Measurements from ENCODE around the gene XIRP2. TPM values are rescaled to one million over a fixed set of nuclear protein-coding genes. Genes with fewer than 3 reads are reported as not detected.

The XIRP2 gene, protein sequence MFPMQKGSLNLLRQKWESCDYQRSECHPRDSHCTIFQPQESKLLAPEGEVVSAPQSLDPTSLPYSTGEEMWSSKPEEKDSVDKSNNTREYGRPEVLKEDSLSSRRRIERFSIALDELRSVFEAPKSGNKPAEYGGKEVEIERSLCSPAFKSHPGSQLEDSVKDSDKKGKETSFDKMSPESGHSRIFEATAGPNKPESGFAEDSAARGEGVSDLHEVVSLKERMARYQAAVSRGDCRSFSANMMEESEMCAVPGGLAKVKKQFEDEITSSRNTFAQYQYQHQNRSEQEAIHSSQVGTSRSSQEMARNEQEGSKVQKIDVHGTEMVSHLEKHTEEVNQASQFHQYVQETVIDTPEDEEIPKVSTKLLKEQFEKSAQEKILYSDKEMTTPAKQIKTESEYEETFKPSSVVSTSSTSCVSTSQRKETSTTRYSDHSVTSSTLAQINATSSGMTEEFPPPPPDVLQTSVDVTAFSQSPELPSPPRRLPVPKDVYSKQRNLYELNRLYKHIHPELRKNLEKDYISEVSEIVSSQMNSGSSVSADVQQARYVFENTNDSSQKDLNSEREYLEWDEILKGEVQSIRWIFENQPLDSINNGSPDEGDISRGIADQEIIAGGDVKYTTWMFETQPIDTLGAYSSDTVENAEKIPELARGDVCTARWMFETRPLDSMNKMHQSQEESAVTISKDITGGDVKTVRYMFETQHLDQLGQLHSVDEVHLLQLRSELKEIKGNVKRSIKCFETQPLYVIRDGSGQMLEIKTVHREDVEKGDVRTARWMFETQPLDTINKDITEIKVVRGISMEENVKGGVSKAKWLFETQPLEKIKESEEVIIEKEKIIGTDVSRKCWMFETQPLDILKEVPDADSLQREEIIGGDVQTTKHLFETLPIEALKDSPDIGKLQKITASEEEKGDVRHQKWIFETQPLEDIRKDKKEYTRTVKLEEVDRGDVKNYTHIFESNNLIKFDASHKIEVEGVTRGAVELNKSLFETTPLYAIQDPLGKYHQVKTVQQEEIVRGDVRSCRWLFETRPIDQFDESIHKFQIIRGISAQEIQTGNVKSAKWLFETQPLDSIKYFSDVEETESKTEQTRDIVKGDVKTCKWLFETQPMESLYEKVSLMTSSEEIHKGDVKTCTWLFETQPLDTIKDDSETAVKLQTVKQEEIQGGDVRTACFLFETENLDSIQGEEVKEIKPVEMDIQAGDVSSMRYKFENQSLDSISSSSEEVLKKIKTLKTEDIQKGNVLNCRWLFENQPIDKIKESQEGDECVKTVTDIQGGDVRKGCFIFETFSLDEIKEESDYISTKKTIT (N-terminal part only)
- polyA plus RNA-seq (ENCODE audit: insufficient read length in 10 of 10), result 100 to 1,000 TPM in 9 of 10 donors, 10 to 100 TPM in 1; 51.3 to 222 (median 160) TPM
- long read RNA-seq, donor 1, partial matches to known transcripts, result 45 of 45 reads
- long read RNA-seq, donor 1, other reads (novel, unspliced or antisense), result 0 of 45 reads
- long read RNA-seq, donor 2, partial matches to known transcripts, result 77 of 78 reads
- long read RNA-seq, donor 2, other reads (novel, unspliced or antisense), result 0 of 78 reads
- long read RNA-seq, donor 3, result 0 reads
- long read RNA-seq, donor 4, partial matches to known transcripts, result 21 of 23 reads
- long read RNA-seq, donor 4, other reads (novel, unspliced or antisense), result 0 of 23 reads
- long read RNA-seq, donor 5, partial matches to known transcripts, result 31 of 32 reads
- long read RNA-seq, donor 5, other reads (novel, unspliced or antisense), result 0 of 32 reads
- long read RNA-seq, donor 6, partial matches to known transcripts, result 73 of 74 reads
- long read RNA-seq, donor 6, other reads (novel, unspliced or antisense), result 0 of 74 reads
- long read RNA-seq, donor 7, partial matches to known transcripts, result 20 of 21 reads
- long read RNA-seq, donor 7, other reads (novel, unspliced or antisense), result 0 of 21 reads
- long read RNA-seq, donor 8, partial matches to known transcripts, result 5 of 5 reads
- long read RNA-seq, donor 8, other reads (novel, unspliced or antisense), result 0 of 5 reads
- long read RNA-seq, donor 9, result 0 reads

DNA sequence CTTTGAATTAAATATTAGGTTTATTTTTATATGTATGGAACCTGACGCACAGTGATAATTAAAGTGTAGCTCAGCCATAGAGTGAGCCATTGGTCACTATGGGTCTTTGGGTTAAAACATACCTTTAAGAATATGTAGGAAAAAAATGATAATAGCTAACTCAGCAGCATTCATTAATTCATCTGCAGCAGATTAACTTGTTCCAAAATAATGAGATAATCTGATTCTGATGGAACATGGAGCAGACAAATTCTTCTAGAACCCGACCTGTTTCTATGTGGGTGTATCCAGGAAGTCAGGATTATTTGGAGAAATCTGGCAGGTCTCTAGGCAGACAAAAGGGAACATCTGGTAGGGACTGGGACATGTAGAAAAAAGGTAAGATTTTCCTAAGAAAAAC, at the start of gene XIRP2:
Gene XIRP2 (plus strand): TSS at position 301 of the 400 bp plus-strand sequence. CDS start 15,003 bp downstream, outside the sequence.
- DNase-seq, result no peak

DNA sequence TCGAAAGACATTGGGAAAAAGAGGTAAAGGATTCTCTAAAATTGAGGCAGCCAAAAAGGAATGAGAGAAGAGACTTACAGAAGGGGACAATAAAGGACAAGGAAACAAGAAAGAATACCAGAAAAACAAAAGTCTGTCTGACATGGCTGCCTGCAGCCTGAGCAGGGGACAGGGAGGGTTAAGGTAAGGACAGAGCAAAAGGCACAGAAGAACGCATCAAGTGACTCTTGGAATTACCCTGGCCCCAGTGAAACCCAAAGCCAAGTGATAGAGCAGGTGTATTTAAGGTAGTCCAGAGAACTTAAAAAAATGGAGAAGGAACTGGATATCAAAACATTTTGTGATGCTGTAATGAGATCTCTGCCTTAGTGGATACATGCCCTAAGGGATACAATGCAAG, 47.1 kb upstream of the XIRP2 start:
- no peak for DNase-seq

DNA sequence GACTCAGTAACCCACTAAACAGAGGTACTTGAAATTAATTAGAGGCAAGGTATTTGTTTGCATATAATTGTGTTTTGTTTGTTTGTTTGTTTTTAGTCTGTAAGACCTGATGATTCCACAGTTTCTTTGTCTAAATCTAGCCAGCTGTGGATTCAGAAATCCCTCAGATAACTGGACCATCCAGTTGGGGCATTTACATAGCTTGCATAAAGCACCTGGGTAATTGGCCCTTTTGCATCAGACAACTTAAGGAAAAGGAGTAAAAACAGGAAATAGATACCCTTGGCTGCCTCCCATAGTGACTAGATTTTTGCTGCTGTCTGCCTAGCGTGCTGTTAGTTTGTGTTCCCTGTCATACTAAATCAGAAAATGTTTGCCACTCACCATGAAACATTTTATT, 46.6 kb upstream of the XIRP2 start:
- no peak for DNase-seq

DNA sequence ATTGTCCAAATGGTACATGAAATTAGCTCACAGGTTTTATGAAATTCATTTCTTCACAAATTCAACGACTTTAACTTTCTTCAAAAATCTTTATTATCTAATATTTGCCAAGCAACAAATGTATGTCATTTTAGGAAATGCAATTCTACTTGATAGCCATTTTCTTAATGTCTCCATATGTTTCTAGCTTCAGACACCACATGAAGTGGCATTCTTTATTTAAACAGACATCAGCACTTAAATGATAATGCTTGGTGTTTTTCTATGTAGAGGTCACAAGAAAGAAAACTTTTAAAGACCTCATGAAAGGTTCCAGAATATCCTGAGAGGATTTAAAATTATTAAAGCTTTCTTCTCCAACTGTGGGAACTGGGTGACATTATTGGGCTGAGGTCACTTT, 44.2 kb upstream of the XIRP2 start:
- no peak for DNase-seq

DNA sequence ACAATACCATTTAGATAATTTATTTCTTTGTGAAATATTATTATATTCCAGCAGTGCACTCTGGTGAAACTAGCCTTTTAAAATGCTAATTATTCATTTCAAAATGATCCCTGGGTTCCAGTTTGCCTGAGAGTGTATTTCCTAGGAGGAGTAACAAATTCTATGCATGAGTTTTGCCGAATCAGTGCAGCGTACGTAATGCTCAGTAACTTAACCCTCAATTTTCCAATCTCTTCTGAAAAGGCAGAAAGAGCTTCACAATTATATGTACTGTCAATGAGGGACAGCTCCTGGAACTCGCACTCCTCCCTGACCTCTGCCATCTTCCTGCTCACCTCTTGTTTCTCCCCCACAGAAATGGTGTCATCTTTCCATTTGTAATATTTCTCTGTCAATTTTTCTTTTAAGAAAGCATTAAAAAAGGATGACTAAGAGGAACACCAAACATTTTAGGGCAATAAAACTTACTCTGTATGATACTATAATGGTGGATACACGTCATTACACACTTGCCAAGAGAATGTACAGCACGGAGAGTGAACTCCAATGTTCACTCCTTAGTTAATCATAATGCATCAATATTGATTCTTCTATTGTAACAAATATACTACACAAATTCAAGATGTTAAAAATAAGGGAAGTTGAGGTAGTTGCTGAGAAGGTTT, 25.7 kb upstream of the XIRP2 start:
- DNase-seq, result no peak

DNA sequence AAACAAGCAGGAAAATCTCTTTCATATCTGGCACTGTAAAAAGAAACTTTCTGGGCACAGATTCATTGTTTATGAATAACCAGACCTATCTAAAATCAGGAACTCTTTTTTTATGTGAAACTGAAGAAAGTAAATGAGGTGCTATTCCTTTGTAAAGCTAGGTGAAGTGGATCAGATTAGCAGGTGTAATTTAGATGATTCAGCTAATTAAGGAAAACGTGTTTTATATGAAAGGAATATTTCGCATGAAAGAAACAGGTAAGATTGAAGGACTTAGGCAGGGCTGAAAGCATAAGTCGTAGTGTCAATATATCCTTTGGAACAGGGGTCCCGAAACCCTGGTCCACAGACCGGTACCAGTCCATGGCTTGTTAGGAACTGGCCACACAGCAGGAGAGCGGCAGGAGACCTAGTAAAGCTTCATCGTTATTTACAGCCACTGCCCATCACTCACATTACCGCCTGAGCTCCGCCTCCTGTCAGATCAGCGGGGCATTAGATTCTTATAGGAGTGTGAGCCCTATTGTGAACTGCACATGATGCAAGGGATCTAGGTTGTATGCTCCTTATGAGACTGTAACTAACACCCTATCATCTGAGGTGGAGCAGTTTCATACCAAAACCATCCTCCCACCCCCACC, 20.3 kb upstream of the XIRP2 start:
- no peak for DNase-seq

DNA sequence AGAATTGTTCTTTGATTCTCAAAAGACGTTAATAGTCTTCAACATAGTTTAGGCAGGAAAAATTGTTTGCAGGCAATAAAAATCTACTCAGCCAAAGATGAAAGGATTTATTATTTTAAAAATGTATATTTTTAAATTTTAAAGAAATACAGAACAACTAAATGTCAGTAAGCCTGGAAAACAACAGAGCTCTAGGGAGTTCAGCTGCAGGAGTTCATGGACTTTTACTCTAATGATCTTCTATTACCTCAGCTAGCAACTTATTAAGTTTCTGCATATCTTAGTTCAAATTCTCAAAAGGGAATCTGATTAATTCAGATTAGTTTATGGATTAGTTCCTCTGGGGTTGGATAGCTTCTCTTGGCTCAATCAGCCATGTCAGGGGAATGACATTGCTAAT, 17.9 kb upstream of the XIRP2 start:
- DNase-seq, result peak; percentile 4 to 53 (median 13)

DNA sequence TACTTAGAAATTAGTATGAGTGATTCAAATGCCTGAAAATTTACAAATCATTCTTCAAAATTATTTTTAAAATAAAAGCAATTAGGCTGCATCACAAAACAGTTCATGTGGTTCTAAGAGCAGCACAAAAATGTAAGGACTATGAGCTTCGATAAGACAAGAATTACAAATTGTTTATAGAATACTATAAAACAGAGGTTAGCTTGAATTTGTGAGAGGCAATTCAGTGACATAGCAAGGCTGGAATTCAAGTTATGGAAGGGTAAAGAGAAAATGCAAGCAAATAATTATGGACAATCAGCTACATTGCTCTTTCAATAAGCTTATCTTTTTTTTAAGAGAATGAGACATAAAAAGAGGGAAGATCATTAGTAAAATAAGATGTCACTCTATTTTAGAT, 7.1 kb upstream of the XIRP2 start:
- no peak for DNase-seq

DNA sequence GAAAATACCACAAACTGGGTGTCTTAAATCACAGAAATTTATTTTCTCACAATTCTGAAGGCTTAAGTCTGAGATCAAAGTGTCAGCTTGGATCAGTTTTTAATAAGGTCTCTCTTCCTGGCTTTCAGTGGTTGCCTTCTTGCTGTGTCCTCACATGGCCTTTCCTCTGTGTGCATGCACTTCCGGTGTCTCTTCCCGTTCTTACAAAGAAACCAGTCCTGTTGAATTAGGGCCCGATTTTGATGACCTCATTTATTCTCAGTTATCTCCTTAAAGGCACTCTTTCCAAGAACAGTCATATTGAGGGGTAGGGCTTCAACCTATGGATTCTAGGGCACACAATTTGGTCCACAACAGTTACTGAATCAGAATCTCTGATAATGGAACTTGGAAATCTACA, 5.4 kb upstream of the XIRP2 start:
- DNase-seq, result no peak

DNA sequence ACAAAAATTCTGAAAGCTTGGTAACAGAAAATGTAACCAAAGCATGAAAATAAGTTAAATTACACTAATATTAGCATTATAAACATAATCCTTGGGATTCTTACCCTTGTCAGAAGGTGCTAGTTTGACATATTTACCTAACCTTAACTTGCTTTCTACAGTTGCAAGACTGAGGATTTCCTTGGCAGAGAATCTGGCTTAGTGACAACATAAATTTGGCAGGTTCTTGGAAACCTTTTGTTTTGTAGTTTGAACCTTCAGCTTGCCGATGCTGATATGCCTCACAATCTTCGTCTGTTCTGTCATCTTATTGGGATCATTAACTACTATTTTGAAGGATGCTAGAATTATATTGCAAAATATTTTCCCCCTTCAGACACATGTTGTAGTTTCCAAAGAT, 3.4 kb downstream of the XIRP2 start:
- no peak for DNase-seq

DNA sequence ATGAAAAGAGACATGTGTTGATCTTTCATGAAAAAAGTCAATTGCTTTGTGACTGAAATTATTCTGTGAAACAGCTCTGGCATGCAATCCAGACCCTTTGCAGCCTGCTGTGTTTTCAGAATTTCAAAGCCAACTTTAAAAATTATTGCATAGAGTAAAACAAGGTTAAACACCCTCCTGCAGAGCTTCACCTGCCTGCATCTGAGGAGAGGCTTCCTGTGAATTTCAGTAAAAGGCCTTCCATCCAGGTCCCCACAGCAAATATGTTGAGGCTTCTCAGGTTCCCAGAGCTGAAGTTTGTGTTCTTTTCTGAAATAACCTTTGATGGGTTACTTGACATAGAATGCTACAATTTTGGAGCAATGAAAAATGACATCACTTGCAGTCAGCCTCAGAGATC, 4.1 kb downstream of the XIRP2 start:
- no peak for DNase-seq

DNA sequence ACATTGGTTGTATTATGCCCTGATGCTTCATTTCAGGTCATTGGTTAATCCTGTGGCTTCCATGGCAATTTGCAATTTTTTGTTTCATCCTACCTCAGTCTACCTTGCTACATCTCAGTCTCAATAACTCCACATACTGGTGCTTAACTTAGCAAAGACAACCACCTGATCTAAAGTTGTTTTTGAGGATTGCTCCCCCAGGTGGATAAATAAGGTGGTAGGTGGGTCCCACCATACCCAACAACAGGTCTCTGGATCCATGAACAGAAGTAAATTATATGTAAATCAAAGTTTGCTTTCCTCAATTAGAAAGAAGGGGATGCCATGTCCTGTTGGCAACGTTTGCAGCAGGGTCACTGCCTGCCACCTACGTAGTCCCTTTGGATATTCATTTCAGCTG, 7.0 kb downstream of the XIRP2 start:
- no peak for DNase-seq

DNA sequence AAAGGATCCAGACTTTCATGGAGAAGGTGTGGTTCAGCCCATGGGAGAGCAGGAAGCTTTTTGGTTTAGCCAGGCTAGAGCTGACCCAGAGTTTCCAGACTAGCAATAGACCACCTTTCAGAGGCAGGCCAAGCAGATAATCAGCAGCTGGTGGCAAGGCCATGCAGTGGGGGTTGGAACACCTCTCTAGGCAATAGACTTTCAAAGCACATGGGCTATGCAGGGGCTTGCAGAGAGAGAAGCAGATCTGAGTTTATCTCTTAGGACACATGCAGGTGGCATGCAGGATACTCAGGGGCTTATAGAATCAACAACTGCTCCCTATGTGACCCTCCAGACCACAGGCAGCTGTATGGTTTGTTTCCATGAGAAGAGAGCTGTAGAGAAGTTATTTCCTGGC, 9.4 kb downstream of the XIRP2 start:
- no peak for DNase-seq

DNA sequence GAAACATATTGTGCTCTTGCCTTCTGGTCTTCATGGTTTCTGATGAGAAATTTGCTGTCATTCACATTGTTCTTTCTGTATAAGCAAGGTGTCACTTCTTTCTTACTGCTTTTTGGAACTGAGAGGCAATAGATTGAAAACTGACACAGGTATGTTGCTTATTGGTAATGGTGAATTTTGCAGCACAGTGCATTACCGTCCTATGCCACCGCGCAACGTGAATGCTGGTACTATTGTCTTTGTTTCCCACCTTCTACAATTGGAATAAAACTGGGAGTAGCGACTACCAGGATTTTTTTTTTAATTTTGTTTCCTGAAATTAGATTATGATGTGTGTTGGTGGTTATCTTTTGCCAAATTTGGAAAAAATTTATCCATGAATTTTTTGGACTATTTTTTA, 11.4 kb downstream of the XIRP2 start:
- no peak for DNase-seq

DNA sequence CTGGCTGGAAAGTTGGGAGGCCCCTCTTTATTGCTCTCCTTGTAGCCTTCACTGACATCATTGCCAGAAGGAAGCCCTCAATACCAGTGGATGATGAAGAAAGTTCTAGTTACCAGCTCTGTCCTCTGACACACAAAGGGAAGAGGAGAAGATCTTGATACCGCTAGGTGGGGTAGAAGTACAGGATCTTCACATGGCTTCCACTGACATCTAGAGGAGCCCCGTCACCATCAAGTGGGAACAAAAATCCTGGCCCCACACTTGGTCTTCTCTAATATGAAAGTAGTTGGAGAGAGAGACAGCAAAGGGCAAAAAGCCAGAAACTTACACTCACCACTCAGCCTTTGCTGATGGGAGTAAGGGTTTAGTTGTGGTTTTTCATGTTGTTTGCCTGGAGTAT, 12.4 kb downstream of the XIRP2 start:
- no peak for DNase-seq

DNA sequence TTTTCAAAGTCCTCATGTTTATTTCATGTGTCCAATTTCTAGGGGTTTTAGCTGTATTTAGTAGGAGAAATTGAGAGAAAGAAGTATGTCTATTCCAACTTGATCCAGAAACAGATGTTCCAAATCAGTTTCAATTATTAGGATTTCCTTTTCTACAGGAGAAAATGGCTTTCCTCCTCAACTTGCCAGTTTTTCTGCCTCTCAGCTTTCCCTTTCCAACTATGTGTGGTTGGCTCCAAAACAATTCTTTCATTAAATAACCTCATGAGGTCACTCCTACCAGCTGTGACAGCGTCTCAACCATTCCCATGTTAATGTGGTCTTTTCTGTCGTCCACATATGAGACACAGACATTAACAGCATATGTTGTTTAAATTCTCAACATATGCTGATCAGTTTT, 13.1 kb downstream of the XIRP2 start:
- peak; percentile 11 to 51 (median 19) for DNase-seq

DNA sequence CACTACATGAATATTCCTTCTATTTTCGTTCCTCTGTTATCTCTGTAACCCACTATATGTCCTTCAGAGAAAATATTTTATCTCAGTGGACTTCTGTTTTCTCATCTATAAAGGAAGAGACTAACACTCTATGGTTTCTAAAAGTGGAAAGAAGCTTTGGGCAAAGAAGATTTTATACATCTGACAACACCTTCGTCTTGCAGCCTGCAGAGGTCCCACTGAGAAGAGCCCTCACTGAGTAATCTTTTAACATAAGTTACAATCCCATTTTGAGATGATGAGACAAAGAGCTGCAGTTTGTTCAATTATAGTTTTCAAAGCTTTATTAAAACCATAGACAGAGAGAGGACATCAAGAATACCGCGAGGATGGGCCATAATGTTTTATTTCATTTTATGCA, 28.7 kb downstream of the XIRP2 start:
- DNase-seq, result no peak

DNA sequence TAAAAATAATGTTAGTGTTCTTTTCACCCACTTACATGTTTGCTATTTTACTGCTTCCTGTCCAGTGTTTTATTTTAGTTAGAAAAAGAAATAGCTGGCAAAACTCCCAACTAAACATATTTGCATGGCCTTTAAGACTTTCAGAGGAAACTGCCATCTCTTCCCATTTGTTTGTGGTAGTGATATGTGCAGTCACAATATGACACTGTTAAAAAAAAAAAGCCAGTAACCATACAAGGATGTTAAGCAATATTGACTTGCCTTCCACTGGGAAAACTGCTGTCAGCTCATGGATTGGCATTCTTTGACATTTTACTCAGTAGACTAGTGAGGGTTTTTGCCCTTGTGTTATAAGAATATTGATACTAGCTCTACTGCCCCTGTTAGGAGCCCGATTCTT, 29.1 kb downstream of the XIRP2 start:
- peak in 1 of 3 donors; percentile 18 for DNase-seq

DNA sequence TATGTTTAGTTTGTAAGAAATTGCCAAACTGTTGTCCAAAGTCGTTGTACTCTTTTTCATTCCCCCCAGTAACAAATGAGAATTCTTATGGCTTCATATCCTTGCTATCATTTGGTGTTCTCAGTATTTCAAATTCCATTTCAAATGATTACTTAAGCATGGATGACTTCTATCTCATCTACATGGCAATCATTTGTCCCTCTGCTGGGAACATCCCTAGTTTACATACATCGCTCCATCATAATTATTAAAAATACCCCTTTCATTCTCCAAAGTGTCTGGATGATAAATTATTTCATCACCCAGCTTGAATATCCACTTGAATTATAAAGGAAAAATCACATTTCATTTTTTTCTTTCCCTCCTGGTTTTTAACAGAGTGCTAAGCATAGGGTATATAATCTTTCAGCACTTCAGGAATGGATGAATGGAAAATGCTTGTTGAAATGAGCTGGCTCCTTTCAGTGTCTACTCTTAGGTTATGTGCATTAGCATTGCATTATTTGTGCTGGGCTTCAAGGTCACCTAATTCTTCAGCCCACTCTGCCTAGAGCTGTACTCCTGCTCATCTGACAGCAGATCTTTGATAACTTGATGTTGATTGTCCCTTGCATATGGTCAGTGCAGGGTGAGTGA, 33.1 kb downstream of the XIRP2 start:
- no peak for DNase-seq
